ENCODE results near the gene GTF3C2.
A peak's percentile ranks its signal among the peaks of the same experiment; 100 is the strongest.

The GTF3C2 gene

GRCh38 chr2:27356382-27357181 is at the start of gene GTF3C2:
GTF3C2 (minus strand) TSS chr2:27356764; CDS start chr2:27343554, 13,210 bp downstream.
- Histone ChIP-seq H3K27me3 (ENCODE audit: control insufficient read depth in 5 of 5, insufficient read depth in 4 of 5, low read length in 5 of 5) (no peaks in the 10 kb centered on the region), H3K9ac (ENCODE audit: low read length in 5 of 5) (peak within 1 kb of the TSS; percentile 76 to 97 (median 93)), H3K27ac (ENCODE audit: low read depth, low read length) (peak within 1 kb of the TSS; percentile 92), H3K4me1 (ENCODE audit: control insufficient read depth in 5 of 5, insufficient read depth in 5 of 5, low read length in 5 of 5) (peaks cover 7 to 39% (median 30%) of the 10 kb centered on the region in 5 donors), H3K36me3 (ENCODE audit: control insufficient read depth in 5 of 5, insufficient read depth in 5 of 5, low read length in 5 of 5) (no peaks in the 10 kb centered on the region), H3K9me3 (ENCODE audit: control insufficient read depth in 5 of 5, low read length in 5 of 5) (no peaks in the 10 kb centered on the region), H3K4me3 (ENCODE audit: low read depth in 1 of 5, low read length in 5 of 5) (peak within 1 kb of the TSS; percentile 96 to 99 (median 98))

- no peaks in the 10 kb centered on the region for H3K9me3 ChIP-seq (ENCODE audit: control insufficient read depth in 5 of 5, low read length in 5 of 5)
Observed at GRCh38 chr2:27400348-27401135, 44.0 kb upstream of the GTF3C2 start.

GRCh38 chr2:27398962-27399361 is 42.4 kb upstream of the GTF3C2 start:
- Histone ChIP-seq H3K27me3 (ENCODE audit: control insufficient read depth in 5 of 5, insufficient read depth in 4 of 5, low read length in 5 of 5) (no peaks in the 10 kb centered on the region), H3K4me3 (ENCODE audit: low read depth in 1 of 5, low read length in 5 of 5) (no peak overlapping the region), H3K9me3 (ENCODE audit: control insufficient read depth in 5 of 5, low read length in 5 of 5) (no peaks in the 10 kb centered on the region), H3K36me3 (ENCODE audit: control insufficient read depth in 5 of 5, insufficient read depth in 5 of 5, low read length in 5 of 5) (no peaks in the 10 kb centered on the region), H3K4me1 (ENCODE audit: control insufficient read depth in 5 of 5, insufficient read depth in 5 of 5, low read length in 5 of 5) (no peaks in the 10 kb centered on the region), H3K9ac (ENCODE audit: low read length in 5 of 5) (no peak overlapping the region), H3K27ac (ENCODE audit: low read depth, low read length) (no peak overlapping the region)

More at GRCh38 chr2:27400348-27401135, 44.0 kb upstream of the GTF3C2 start:
- Histone ChIP-seq H3K27ac (ENCODE audit: low read depth, low read length) (no peak overlapping the region), H3K27me3 (ENCODE audit: control insufficient read depth in 5 of 5, insufficient read depth in 4 of 5, low read length in 5 of 5) (no peaks in the 10 kb centered on the region), H3K36me3 (ENCODE audit: control insufficient read depth in 5 of 5, insufficient read depth in 5 of 5, low read length in 5 of 5) (peaks cover 0 to 5% (median 3%) of the 10 kb centered on the region in 5 donors), H3K4me1 (ENCODE audit: control insufficient read depth in 5 of 5, insufficient read depth in 5 of 5, low read length in 5 of 5) (no peaks in the 10 kb centered on the region), H3K9ac (ENCODE audit: low read length in 5 of 5) (peak overlapping the region in 1 of 5 donors; percentile 28), H3K4me3 (ENCODE audit: low read depth in 1 of 5, low read length in 5 of 5) (no peak overlapping the region)

GRCh38 chr2:27393225-27393624 is 36.7 kb upstream of the GTF3C2 start:
- Histone ChIP-seq H3K27me3 (ENCODE audit: control insufficient read depth in 5 of 5, insufficient read depth in 4 of 5, low read length in 5 of 5) (no peaks in the 10 kb centered on the region), H3K4me3 (ENCODE audit: low read depth in 1 of 5, low read length in 5 of 5) (no peak overlapping the region)

GRCh38 chr2:27390822-27391679 is 34.5 kb upstream of the GTF3C2 start:
- Histone ChIP-seq H3K27me3 (ENCODE audit: control insufficient read depth in 5 of 5, insufficient read depth in 4 of 5, low read length in 5 of 5) (no peaks in the 10 kb centered on the region), H3K9ac (ENCODE audit: low read length in 5 of 5) (no peak overlapping the region), H3K27ac (ENCODE audit: low read depth, low read length) (no peak overlapping the region), H3K4me3 (ENCODE audit: low read depth in 1 of 5, low read length in 5 of 5) (no peak overlapping the region), H3K4me1 (ENCODE audit: control insufficient read depth in 5 of 5, insufficient read depth in 5 of 5, low read length in 5 of 5) (peaks cover 0 to 4% (median 0%) of the 10 kb centered on the region in 5 donors), H3K9me3 (ENCODE audit: control insufficient read depth in 5 of 5, low read length in 5 of 5) (no peaks in the 10 kb centered on the region), H3K36me3 (ENCODE audit: control insufficient read depth in 5 of 5, insufficient read depth in 5 of 5, low read length in 5 of 5) (peaks cover 2 to 13% (median 6%) of the 10 kb centered on the region in 5 donors)

More at GRCh38 chr2:27393225-27393624, 36.7 kb upstream of the GTF3C2 start:
- no peaks in the 10 kb centered on the region for H3K9me3 ChIP-seq (ENCODE audit: control insufficient read depth in 5 of 5, low read length in 5 of 5)
- no peak overlapping the region for H3K27ac ChIP-seq (ENCODE audit: low read depth, low read length)
- H3K36me3 ChIP-seq (ENCODE audit: control insufficient read depth in 5 of 5, insufficient read depth in 5 of 5, low read length in 5 of 5), result peaks cover 0 to 10% (median 5%) of the 10 kb centered on the region in 5 donors
- H3K4me1 ChIP-seq (ENCODE audit: control insufficient read depth in 5 of 5, insufficient read depth in 5 of 5, low read length in 5 of 5), result peaks cover 0 to 4% (median 0%) of the 10 kb centered on the region in 5 donors
- no peak overlapping the region for H3K9ac ChIP-seq (ENCODE audit: low read length in 5 of 5)

GRCh38 chr2:27381577-27382181 is 25.1 kb upstream of the GTF3C2 start:
- Histone ChIP-seq H3K27me3 (ENCODE audit: control insufficient read depth in 5 of 5, insufficient read depth in 4 of 5, low read length in 5 of 5) (no peaks in the 10 kb centered on the region), H3K9ac (ENCODE audit: low read length in 5 of 5) (peak overlapping the region in 3 of 5 donors; percentile 77 to 82 (median 79)), H3K36me3 (ENCODE audit: control insufficient read depth in 5 of 5, insufficient read depth in 5 of 5, low read length in 5 of 5) (peaks cover 14 to 63% (median 57%) of the 10 kb centered on the region in 5 donors)

GRCh38 chr2:27380626-27381545 is 24.3 kb upstream of the GTF3C2 start, which contains the start of gene ZNF513:
ZNF513 (minus strand) TSS chr2:27380734; CDS start chr2:27380526, 208 bp downstream.
- H3K4me3 ChIP-seq (ENCODE audit: low read depth in 1 of 5, low read length in 5 of 5), result peak within 1 kb of the TSS; percentile 70 to 92 (median 76)
- peaks cover 10 to 67% (median 62%) of the 10 kb centered on the region in 5 donors for H3K36me3 ChIP-seq (ENCODE audit: control insufficient read depth in 5 of 5, insufficient read depth in 5 of 5, low read length in 5 of 5)
- no peaks in the 10 kb centered on the region for H3K9me3 ChIP-seq (ENCODE audit: control insufficient read depth in 5 of 5, low read length in 5 of 5)
- H3K27ac ChIP-seq (ENCODE audit: low read depth, low read length), result peak within 1 kb of the TSS; percentile 90
- no peaks in the 10 kb centered on the region for H3K27me3 ChIP-seq (ENCODE audit: control insufficient read depth in 5 of 5, insufficient read depth in 4 of 5, low read length in 5 of 5)
- H3K4me1 ChIP-seq (ENCODE audit: control insufficient read depth in 5 of 5, insufficient read depth in 5 of 5, low read length in 5 of 5), result peaks cover 5 to 48% (median 36%) of the 10 kb centered on the region in 5 donors
- peak within 1 kb of the TSS; percentile 77 to 92 (median 87) for H3K9ac ChIP-seq (ENCODE audit: low read length in 5 of 5)

More at GRCh38 chr2:27381577-27382181, 25.1 kb upstream of the GTF3C2 start:
- Histone ChIP-seq H3K9me3 (ENCODE audit: control insufficient read depth in 5 of 5, low read length in 5 of 5) (no peaks in the 10 kb centered on the region), H3K4me3 (ENCODE audit: low read depth in 1 of 5, low read length in 5 of 5) (peak overlapping the region in 3 of 5 donors; percentile 59 to 76 (median 70)), H3K4me1 (ENCODE audit: control insufficient read depth in 5 of 5, insufficient read depth in 5 of 5, low read length in 5 of 5) (peaks cover 5 to 43% (median 31%) of the 10 kb centered on the region in 5 donors), H3K27ac (ENCODE audit: low read depth, low read length) (peak overlapping the region; percentile 90)

- H3K9me3 ChIP-seq (ENCODE audit: control insufficient read depth in 5 of 5, low read length in 5 of 5), result no peaks in the 10 kb centered on the region
Observed at GRCh38 chr2:27379836-27380625, 23.5 kb upstream of the GTF3C2 start.

More at GRCh38 chr2:27379836-27380625, 23.5 kb upstream of the GTF3C2 start:
- Histone ChIP-seq H3K4me1 (ENCODE audit: control insufficient read depth in 5 of 5, insufficient read depth in 5 of 5, low read length in 5 of 5) (peaks cover 5 to 48% (median 36%) of the 10 kb centered on the region in 5 donors), H3K27ac (ENCODE audit: low read depth, low read length) (peak overlapping the region; percentile 90), H3K27me3 (ENCODE audit: control insufficient read depth in 5 of 5, insufficient read depth in 4 of 5, low read length in 5 of 5) (no peaks in the 10 kb centered on the region), H3K4me3 (ENCODE audit: low read depth in 1 of 5, low read length in 5 of 5) (peak overlapping the region; percentile 68 to 92 (median 76)), H3K9ac (ENCODE audit: low read length in 5 of 5) (peak overlapping the region; percentile 77 to 92 (median 87)), H3K36me3 (ENCODE audit: control insufficient read depth in 5 of 5, insufficient read depth in 5 of 5, low read length in 5 of 5) (peaks cover 3 to 67% (median 67%) of the 10 kb centered on the region in 5 donors)
